Breast epithelium (tissue), 3 donors: ENCODE data around the gene ZGPAT.

Experiments used
- POLR2A ChIP-seq: fragments of 450-650 bp; IDR thresholded peaks from one replicate; pipeline ENCODE4 v1.6.1; 2016; ENCODE audit warnings: antibody characterized with exemption, mild to moderate bottlenecking, moderate library complexity
- TF ChIP-seq, protein P1 (sequence below), 3 donors: fragments of 450-650 bp; IDR thresholded peaks; one replicate each; pipeline ENCODE4 v1.5.1; 2016 to 2017; ENCODE audit warnings: antibody characterized with exemption in 3 of 3, mild to moderate bottlenecking in 3 of 3, moderate library complexity in 3 of 3

GRCh38 chr20:63694584-63695423 lies 13.0 kb upstream of the ZGPAT start:
- TF ChIP-seq, protein P1, sequence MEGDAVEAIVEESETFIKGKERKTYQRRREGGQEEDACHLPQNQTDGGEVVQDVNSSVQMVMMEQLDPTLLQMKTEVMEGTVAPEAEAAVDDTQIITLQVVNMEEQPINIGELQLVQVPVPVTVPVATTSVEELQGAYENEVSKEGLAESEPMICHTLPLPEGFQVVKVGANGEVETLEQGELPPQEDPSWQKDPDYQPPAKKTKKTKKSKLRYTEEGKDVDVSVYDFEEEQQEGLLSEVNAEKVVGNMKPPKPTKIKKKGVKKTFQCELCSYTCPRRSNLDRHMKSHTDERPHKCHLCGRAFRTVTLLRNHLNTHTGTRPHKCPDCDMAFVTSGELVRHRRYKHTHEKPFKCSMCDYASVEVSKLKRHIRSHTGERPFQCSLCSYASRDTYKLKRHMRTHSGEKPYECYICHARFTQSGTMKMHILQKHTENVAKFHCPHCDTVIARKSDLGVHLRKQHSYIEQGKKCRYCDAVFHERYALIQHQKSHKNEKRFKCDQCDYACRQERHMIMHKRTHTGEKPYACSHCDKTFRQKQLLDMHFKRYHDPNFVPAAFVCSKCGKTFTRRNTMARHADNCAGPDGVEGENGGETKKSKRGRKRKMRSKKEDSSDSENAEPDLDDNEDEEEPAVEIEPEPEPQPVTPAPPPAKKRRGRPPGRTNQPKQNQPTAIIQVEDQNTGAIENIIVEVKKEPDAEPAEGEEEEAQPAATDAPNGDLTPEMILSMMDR (IDR thresholded peaks at IDR 0.05): no peak
- TF ChIP-seq POLR2A: no peak
